ENCODE data around the gene BMP5.

DNA sequence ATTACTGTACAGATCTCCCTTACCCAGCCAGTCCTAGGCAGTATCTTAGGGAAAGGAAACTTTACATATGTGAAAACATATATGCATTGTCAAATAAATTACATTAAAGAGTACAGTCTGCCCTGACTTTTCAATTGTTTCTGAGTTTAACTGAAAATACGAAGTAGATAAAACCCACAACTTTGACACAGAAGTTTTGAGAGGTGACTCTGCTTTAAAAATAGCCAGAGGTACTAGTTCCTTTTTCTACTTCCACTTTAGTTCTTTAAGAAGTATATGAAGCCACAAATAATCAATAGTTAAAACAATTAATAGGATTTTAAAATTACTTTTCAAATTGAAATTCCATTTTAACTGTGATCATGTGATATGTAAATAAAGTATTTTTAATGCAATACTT, 62.9 kb downstream of the BMP5 start:
- no peak for TF ChIP-seq FOXM1 (IDR thresholded peaks at IDR 0.05; ENCODE audit: low read depth)
- TF ChIP-seq FOXM1 (CRISPR knock-in tag; IDR thresholded peaks at IDR 0.05; ENCODE audit: low read depth), result no peak
- TF ChIP-seq, protein P1, sequence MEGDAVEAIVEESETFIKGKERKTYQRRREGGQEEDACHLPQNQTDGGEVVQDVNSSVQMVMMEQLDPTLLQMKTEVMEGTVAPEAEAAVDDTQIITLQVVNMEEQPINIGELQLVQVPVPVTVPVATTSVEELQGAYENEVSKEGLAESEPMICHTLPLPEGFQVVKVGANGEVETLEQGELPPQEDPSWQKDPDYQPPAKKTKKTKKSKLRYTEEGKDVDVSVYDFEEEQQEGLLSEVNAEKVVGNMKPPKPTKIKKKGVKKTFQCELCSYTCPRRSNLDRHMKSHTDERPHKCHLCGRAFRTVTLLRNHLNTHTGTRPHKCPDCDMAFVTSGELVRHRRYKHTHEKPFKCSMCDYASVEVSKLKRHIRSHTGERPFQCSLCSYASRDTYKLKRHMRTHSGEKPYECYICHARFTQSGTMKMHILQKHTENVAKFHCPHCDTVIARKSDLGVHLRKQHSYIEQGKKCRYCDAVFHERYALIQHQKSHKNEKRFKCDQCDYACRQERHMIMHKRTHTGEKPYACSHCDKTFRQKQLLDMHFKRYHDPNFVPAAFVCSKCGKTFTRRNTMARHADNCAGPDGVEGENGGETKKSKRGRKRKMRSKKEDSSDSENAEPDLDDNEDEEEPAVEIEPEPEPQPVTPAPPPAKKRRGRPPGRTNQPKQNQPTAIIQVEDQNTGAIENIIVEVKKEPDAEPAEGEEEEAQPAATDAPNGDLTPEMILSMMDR (IDR thresholded peaks at IDR 0.05 in 2 of 3, conservative IDR thresholded peaks at IDR 0.05 in 1 of 3; ENCODE audit: insufficient read depth in 2 of 3, low read depth in 1 of 3, low read length in 3 of 3), result no peak
- no peak for TF ChIP-seq PHF8 (IDR thresholded peaks at IDR 0.05; ENCODE audit: borderline replicate concordance, low read length)
- TF ChIP-seq, protein P2, sequence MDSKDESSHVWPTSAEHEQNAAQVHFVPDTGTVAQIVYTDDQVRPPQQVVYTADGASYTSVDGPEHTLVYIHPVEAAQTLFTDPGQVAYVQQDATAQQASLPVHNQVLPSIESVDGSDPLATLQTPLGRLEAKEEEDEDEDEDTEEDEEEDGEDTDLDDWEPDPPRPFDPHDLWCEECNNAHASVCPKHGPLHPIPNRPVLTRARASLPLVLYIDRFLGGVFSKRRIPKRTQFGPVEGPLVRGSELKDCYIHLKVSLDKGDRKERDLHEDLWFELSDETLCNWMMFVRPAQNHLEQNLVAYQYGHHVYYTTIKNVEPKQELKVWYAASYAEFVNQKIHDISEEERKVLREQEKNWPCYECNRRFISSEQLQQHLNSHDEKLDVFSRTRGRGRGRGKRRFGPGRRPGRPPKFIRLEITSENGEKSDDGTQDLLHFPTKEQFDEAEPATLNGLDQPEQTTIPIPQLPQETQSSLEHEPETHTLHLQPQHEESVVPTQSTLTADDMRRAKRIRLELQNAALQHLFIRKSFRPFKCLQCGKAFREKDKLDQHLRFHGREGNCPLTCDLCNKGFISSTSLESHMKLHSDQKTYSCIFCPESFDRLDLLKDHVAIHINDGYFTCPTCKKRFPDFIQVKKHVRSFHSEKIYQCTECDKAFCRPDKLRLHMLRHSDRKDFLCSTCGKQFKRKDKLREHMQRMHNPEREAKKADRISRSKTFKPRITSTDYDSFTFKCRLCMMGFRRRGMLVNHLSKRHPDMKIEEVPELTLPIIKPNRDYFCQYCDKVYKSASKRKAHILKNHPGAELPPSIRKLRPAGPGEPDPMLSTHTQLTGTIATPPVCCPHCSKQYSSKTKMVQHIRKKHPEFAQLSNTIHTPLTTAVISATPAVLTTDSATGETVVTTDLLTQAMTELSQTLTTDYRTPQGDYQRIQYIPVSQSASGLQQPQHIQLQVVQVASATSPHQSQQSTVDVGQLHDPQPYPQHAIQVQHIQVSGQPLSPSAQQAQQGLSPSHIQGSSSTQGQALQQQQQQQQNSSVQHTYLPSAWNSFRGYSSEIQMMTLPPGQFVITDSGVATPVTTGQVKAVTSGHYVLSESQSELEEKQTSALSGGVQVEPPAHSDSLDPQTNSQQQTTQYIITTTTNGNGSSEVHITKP (IDR thresholded peaks at IDR 0.05; ENCODE audit: partially characterized antibody), result no peak
- TF ChIP-seq MAZ (CRISPR knock-in tag; conservative IDR thresholded peaks at IDR 0.05 in 1 of 2, IDR thresholded peaks at IDR 0.05 in 1 of 2), result no peak
- no peak for TF ChIP-seq PCBP2 (IDR thresholded peaks at IDR 0.05; ENCODE audit: low read depth, low read length, poor library complexity, severe bottlenecking)
- TF ChIP-seq, protein P3, sequence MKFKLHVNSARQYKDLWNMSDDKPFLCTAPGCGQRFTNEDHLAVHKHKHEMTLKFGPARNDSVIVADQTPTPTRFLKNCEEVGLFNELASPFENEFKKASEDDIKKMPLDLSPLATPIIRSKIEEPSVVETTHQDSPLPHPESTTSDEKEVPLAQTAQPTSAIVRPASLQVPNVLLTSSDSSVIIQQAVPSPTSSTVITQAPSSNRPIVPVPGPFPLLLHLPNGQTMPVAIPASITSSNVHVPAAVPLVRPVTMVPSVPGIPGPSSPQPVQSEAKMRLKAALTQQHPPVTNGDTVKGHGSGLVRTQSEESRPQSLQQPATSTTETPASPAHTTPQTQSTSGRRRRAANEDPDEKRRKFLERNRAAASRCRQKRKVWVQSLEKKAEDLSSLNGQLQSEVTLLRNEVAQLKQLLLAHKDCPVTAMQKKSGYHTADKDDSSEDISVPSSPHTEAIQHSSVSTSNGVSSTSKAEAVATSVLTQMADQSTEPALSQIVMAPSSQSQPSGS (CRISPR knock-in tag; IDR thresholded peaks at IDR 0.05), result no peak
- TF ChIP-seq TCF7L2 (IDR thresholded peaks at IDR 0.05; ENCODE audit: low read depth, low read length), result no peak
- TF ChIP-seq ZNF561 (CRISPR knock-in tag; conservative IDR thresholded peaks at IDR 0.05), result no peak
- TF ChIP-seq YY1 (IDR thresholded peaks at IDR 0.05; ENCODE audit: borderline replicate concordance in 1 of 3, control insufficient read depth in 1 of 3, extremely low read depth in 1 of 3, insufficient read depth in 3 of 3, insufficient read length in 1 of 3, insufficient replicate concordance in 2 of 3, low read depth in 1 of 3, low read length in 2 of 3), result no peak
- no peak for TF ChIP-seq JUND (IDR thresholded peaks at IDR 0.05; ENCODE audit: borderline replicate concordance, low read depth, low read length)
- no peak for TF ChIP-seq JUND (tag; IDR thresholded peaks at IDR 0.05; ENCODE audit: borderline replicate concordance, low read depth, low read length)
- TF ChIP-seq SP1 (CRISPR knock-in tag; IDR thresholded peaks at IDR 0.05), result no peak
- TF ChIP-seq, protein P4, sequence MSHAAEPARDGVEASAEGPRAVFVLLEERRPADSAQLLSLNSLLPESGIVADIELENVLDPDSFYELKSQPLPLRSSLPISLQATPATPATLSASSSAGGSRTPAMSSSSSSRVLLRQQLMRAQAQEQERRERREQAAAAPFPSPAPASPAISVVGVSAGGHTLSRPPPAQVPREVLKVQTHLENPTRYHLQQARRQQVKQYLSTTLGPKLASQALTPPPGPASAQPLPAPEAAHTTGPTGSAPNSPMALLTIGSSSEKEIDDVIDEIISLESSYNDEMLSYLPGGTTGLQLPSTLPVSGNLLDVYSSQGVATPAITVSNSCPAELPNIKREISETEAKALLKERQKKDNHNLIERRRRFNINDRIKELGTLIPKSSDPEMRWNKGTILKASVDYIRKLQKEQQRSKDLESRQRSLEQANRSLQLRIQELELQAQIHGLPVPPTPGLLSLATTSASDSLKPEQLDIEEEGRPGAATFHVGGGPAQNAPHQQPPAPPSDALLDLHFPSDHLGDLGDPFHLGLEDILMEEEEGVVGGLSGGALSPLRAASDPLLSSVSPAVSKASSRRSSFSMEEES (CRISPR knock-in tag; IDR thresholded peaks at IDR 0.05), result no peak

All from K562 (cell line).